K562 (cell line): Measurements from ENCODE around the gene TIGD4. TPM values are rescaled to one million over a fixed set of nuclear protein-coding genes. Genes with fewer than 3 reads are reported as not detected.

Experiments used
- E2F6 ChIP-seq, 2 experiments: IDR thresholded peaks; 2 replicates each; pipeline ENCODE4 v1.6.1; 2011; ENCODE audit warnings: borderline replicate concordance in 1 of 2, control low read depth in 1 of 2, low read depth in 1 of 2, low read length in 1 of 2, mild to moderate bottlenecking in 1 of 2, mixed read lengths in 1 of 2, moderate library complexity in 1 of 2; ENCODE audit not compliant: insufficient read depth in 1 of 2, insufficient read length in 1 of 2, poor library complexity in 1 of 2, severe bottlenecking in 1 of 2; ENCODE audit errors: extremely low read depth in 1 of 2
- EZH2 ChIP-seq: IDR thresholded peaks from 2 replicates; pipeline ENCODE4 v1.6.1; 2012; ENCODE audit warnings: low read depth, mild to moderate bottlenecking, inconsistent platforms, low read length, borderline replicate concordance
- FOXK1 ChIP-seq: sonication (generic); formaldehyde crosslinking; IDR thresholded peaks from 2 replicates; pipeline ENCODE4 v1.8.0; 2022; ENCODE audit warnings: missing genetic modification reagents, mild to moderate bottlenecking, borderline replicate concordance
- HMGXB4 ChIP-seq: sonication (generic); formaldehyde crosslinking; IDR thresholded peaks from 2 replicates; pipeline ENCODE4 v1.8.1; 2023; ENCODE audit warnings: mild to moderate bottlenecking, missing genetic modification reagents
- KLF10 ChIP-seq: fragments of 250-450 bp; sonication (Bioruptor Pico); IDR thresholded peaks from 2 replicates; pipeline ENCODE4 v1.6.1; 2021; ENCODE audit warnings: matching md5 sums
- LARP7 ChIP-seq: fragments of 450-650 bp; IDR thresholded peaks from 2 replicates; pipeline ENCODE4 v1.6.1; 2016
- ZNF121 ChIP-seq: sonication (generic); formaldehyde crosslinking; conservative IDR thresholded peaks from 2 replicates; pipeline ENCODE4 v1.8.0; 2022; ENCODE audit warnings: missing genetic modification reagents
- ZNF398 ChIP-seq: fragments of 250-450 bp; sonication (Bioruptor Pico); IDR thresholded peaks from 2 replicates; pipeline ENCODE4 v1.8.0; 2021; ENCODE audit warnings: moderate library complexity, mild to moderate bottlenecking, inconsistent platforms
- polyA plus RNA-seq, 8 experiments: library from polyadenylated mRNA; depleted of rRNA in 4 of 8; stranded (reverse) in 5 of 8; unstranded in 3 of 8; fragments of >200 nt; fragmentation: Nextera tagmentation in 2 of 8; fragmentation: Illumina TruSeq in 1 of 8; extraction: Ambion mirVana in 2 of 8; extraction: Trizol in 1 of 8; gene quantifications; 2 replicates each; pipeline versions ENCODE4 v1.2.1 to v1.2.3, GENCODE V29; 2011 to 2014; ENCODE audit warnings: inconsistent platforms in 1 of 8, missing spikeins in 1 of 8
- total RNA-seq, 7 experiments: library from RNA; depleted of rRNA in 6 of 7; stranded (reverse); fragments of >200 nt in 6 of 7; fragmentation: Illumina TruSeq in 2 of 7; extraction: Trizol in 2 of 7; gene quantifications; 2 replicates each; pipeline versions ENCODE4 v1.2.1 to v1.2.3, GENCODE V29; 2011 to 2021; ENCODE audit warnings: low replicate concordance in 1 of 7
- TF ChIP-seq, protein P1 (sequence below): IDR thresholded peaks from 2 replicates; pipeline ENCODE4 v1.6.1; 2012; ENCODE audit warnings: low read depth, low read length, improper control_type of control experiment, borderline replicate concordance
- TF ChIP-seq, protein P2 (sequence below): fragments of 450-650 bp; conservative IDR thresholded peaks from 2 replicates; pipeline ENCODE4 v1.6.1; 2016; ENCODE audit warnings: missing genetic modification characterization, low read depth, mild to moderate bottlenecking, missing compliant biosample characterization, moderate library complexity

The TIGD4 gene
- total and polyA plus RNA-seq, 9 of the 15 experiments (the other 6 are each of a cell fraction or from before 2014, with no cell fraction given) = 0.07 to 0.28 (median 0.18) TPM

DNA sequence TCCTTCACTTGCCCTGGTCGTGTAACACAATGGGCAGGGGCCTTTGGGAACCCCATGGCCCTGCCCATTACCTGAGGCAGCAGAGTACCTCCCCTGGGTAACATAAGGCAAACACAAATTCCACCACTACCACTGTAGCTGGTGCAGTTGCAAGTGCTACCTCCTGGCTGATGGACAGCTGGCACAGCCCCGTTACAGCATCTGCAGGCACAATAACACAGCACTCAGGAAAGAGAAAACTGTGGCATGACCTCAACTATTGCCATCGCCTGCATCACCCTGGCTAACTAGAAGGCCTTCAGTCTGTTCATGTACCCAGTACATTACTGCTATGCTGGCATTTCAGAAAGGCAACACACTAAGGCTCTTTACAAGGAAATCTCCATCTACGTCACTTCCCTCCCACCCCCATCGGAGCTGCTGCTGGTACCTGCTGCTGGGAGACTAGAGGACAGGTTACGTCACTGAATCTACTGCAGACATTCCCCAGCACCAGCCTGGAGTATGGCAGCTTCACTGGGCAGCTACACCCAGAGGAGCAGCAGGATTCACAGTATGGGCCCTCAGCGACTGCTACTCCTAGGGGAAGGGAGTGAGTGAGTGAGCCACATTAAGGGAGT is 39.6 kb upstream of the TIGD4 start (continued):
- TF ChIP-seq, protein P1, sequence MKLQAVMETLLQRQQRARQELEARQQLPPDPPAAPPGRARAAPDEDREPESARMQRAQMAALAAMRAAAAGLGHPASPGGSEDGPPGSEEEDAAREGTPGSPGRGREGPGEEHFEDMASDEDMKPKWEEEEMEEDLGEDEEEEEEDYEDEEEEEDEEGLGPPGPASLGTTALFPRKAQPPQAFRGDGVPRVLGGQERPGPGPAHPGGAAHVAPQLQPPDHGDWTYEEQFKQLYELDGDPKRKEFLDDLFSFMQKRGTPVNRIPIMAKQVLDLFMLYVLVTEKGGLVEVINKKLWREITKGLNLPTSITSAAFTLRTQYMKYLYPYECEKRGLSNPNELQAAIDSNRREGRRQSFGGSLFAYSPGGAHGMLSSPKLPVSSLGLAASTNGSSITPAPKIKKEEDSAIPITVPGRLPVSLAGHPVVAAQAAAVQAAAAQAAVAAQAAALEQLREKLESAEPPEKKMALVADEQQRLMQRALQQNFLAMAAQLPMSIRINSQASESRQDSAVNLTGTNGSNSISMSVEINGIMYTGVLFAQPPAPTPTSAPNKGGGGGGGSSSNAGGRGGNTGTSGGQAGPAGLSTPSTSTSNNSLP = no peak
- no peak for TF ChIP-seq HMGXB4
- TF ChIP-seq E2F6 (IDR thresholded peaks at IDR 0.05; ENCODE audit: borderline replicate concordance in 1 of 2, extremely low read depth in 1 of 2, insufficient read depth in 1 of 2, insufficient read length in 1 of 2, low read depth in 1 of 2, low read length in 1 of 2, poor library complexity in 1 of 2, severe bottlenecking in 1 of 2) = no peak
- no peak for TF ChIP-seq FOXK1 (CRISPR knock-in tag)
- TF ChIP-seq ZNF398 (CRISPR knock-in tag) = no peak
- TF ChIP-seq ZNF121 (CRISPR knock-in tag) = no peak
- TF ChIP-seq, protein P2, sequence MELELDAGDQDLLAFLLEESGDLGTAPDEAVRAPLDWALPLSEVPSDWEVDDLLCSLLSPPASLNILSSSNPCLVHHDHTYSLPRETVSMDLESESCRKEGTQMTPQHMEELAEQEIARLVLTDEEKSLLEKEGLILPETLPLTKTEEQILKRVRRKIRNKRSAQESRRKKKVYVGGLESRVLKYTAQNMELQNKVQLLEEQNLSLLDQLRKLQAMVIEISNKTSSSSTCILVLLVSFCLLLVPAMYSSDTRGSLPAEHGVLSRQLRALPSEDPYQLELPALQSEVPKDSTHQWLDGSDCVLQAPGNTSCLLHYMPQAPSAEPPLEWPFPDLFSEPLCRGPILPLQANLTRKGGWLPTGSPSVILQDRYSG (tag) = no peak
- no peak for TF ChIP-seq KLF10 (CRISPR knock-in tag)
- no peak for TF ChIP-seq EZH2
- TF ChIP-seq LARP7 = no peak
- TF ChIP-seq, all 486 proteins: peak for 0
